MM.1S (cell line): ENCODE results near the gene PDE1A.

Source experiments
- EZH2phosphoT487 ChIP-seq: fragments of 300-600 bp; sonication (generic); IDR thresholded peaks from 2 replicates; pipeline ENCODE4 v1.6.1; 2018; ENCODE audit warnings: antibody characterized with exemption, low read length
- TF ChIP-seq, protein P1 (sequence below): fragments of 300-600 bp; sonication (generic); IDR thresholded peaks from 2 replicates; pipeline ENCODE4 v1.5.1; 2016; ENCODE audit warnings: antibody characterized with exemption, low read length, mixed read lengths

GRCh38 chr2:182415771-182416170, 11.1 kb downstream of the PDE1A start:
- TF ChIP-seq, protein P1, sequence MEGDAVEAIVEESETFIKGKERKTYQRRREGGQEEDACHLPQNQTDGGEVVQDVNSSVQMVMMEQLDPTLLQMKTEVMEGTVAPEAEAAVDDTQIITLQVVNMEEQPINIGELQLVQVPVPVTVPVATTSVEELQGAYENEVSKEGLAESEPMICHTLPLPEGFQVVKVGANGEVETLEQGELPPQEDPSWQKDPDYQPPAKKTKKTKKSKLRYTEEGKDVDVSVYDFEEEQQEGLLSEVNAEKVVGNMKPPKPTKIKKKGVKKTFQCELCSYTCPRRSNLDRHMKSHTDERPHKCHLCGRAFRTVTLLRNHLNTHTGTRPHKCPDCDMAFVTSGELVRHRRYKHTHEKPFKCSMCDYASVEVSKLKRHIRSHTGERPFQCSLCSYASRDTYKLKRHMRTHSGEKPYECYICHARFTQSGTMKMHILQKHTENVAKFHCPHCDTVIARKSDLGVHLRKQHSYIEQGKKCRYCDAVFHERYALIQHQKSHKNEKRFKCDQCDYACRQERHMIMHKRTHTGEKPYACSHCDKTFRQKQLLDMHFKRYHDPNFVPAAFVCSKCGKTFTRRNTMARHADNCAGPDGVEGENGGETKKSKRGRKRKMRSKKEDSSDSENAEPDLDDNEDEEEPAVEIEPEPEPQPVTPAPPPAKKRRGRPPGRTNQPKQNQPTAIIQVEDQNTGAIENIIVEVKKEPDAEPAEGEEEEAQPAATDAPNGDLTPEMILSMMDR, result no peak
- TF ChIP-seq EZH2phosphoT487, result no peak
